Cardiac fibroblast (primary cell): Measurements from ENCODE around the gene COQ8A.

ENCODE experiments used
- DNase-seq, 2 donors: peaks; one replicate each; pipeline versions ENCODE4 v3.0.0 to v3.0.0-alpha.2; 2010; ENCODE audit warnings: low read depth in 2 of 2
- H3K4me3 ChIP-seq, 2 donors: replicated peaks in 1 of 2; 1 replicate in 1 of 2; 2 replicates in 1 of 2; pipeline ENCODE4 v1.5.1; 2011; ENCODE audit warnings: low read depth in 2 of 2, low read length in 2 of 2, mild to moderate bottlenecking in 2 of 2, moderate library complexity in 1 of 2
- CTCF ChIP-seq: IDR thresholded peaks from one replicate; pipeline ENCODE4 v1.5.1; 2011; ENCODE audit warnings: low read depth, mild to moderate bottlenecking, low read length, inconsistent platforms

COQ8A gene

DNA sequence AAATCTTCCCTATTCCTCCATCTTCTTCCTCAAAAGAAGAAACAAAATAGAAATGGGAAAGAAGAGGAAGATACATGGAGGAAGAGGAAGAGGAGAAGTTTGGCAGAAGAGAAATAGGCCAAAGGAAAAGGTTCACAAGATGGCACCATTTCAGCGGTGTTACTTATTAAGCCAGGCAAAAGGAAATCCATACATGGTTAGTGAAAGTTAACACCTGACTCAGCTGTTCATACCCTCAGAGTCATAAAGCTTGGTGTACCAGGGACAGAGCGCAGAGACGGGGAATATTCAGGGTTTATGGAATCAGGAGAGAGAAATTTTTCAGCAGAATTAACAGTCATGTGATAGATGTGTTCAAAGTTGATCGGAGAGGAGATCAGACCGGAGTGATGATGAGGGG, 70.6 kb downstream of the COQ8A start:
- TF ChIP-seq CTCF = no peak
- DNase-seq = no peak
- no peak overlapping the region for H3K4me3 ChIP-seq

- no peak for TF ChIP-seq CTCF
- DNase-seq = no peak
- no peak overlapping the region for H3K4me3 ChIP-seq
Observed at GRCh38 chr1:227016990-227017389, 76.9 kb downstream of the COQ8A start.

GRCh38 chr1:227032396-227032795, 92.3 kb downstream of the COQ8A start:
- no peak for TF ChIP-seq CTCF
- no peak for DNase-seq
- no peak overlapping the region for H3K4me3 ChIP-seq

GRCh38 chr1:227033880-227034279, 93.8 kb downstream of the COQ8A start:
- TF ChIP-seq CTCF = no peak
- H3K4me3 ChIP-seq = no peak overlapping the region
- no peak for DNase-seq

- no peak for DNase-seq
Observed at GRCh38 chr1:227035316-227035715, 95.2 kb downstream of the COQ8A start.

DNA sequence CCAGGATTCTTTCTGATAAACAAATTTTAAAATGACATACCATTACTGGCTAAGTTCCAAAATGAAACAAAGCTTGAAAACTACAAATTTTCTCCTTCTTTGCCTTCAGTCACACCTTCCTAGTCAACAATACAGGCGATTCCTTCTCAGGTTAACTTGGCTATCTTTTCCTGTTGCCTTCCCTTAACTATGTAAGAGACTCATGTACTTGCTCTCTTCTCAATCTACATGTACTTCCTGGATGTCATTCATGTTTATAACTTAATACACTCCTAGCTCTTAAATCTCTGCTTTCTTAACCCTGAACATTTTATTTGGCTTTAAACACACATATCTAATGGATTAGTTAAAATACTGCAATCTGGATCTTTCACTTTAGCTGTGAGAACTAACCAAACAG, 97.0 kb downstream of the COQ8A start:
- no peak for TF ChIP-seq CTCF

More at GRCh38 chr1:227035316-227035715, 95.2 kb downstream of the COQ8A start:
- TF ChIP-seq CTCF = no peak
- H3K4me3 ChIP-seq = no peak overlapping the region

More for the DNA sequence above, 97.0 kb downstream of the COQ8A start:
- H3K4me3 ChIP-seq = no peak overlapping the region
- no peak for DNase-seq
